IMR-90 (cell line): Measurements from ENCODE around the gene SYDE2. TPM values are rescaled to one million over a fixed set of nuclear protein-coding genes. Genes with fewer than 3 reads are reported as not detected.

ENCODE experiments used
- ATAC-seq: fragments of 200-7000 bp; cut with Tn5 transposase; 2 replicates; pipeline ENCODE4 v1.9.1; 2020; ENCODE audit warnings: low read depth, mild to moderate bottlenecking, moderate library complexity
- BruUV-seq: library from RNA; stranded (reverse); fragments of 400-500 nt; replicated peaks from 2 replicates; lab custom pipeline; 2021; lab: Mats Ljungman, UMichigan
- CTCF ChIA-PET: fragments of 300-600 bp; formaldehyde crosslinking; extraction: SDS; loops from one replicate; lab custom pipeline; 2021; ENCODE audit warnings: antibody characterized with exemption; lab: Yijun Ruan, JAX
- POLR2A ChIA-PET: fragments of 300-600 bp; sonication (Branson Sonifier 250); formaldehyde crosslinking; loops from one replicate; lab custom pipeline; 2022; ENCODE audit warnings: antibody characterized with exemption; ENCODE audit not compliant: unreplicated experiment; lab: Charles Lee
- DNase-seq: peaks from one replicate; pipeline ENCODE4 v3.0.0; 2013
- H2AFZ ChIP-seq: replicated peaks from 2 replicates; pipeline ENCODE3; 2013; ENCODE audit warnings: low read length, mild to moderate bottlenecking; ENCODE audit not compliant: poor library complexity
- H2AK5ac ChIP-seq: 2 replicates; pipeline ENCODE4 v1.6.1; 2013; ENCODE audit warnings: low read depth, low read length, inconsistent platforms
- H2AK9ac ChIP-seq: replicated peaks from 2 replicates; pipeline ENCODE3; 2013; ENCODE audit warnings: mild to moderate bottlenecking, low read depth, low read length, moderate library complexity; ENCODE audit not compliant: poor library complexity
- H2BK120ac ChIP-seq: 2 replicates; pipeline ENCODE4 v1.6.1; 2013; ENCODE audit warnings: low read depth, low read length, inconsistent platforms
- H2BK15ac ChIP-seq: 3 replicates; pipeline ENCODE4 v1.6.1; 2013; ENCODE audit warnings: low read depth, low read length, inconsistent platforms
- H2BK20ac ChIP-seq: 2 replicates; pipeline ENCODE4 v1.6.1; 2013; ENCODE audit warnings: low read depth, mild to moderate bottlenecking, inconsistent platforms, low read length, moderate library complexity
- H2BK5ac ChIP-seq: 2 replicates; pipeline ENCODE4 v1.6.1; 2013; ENCODE audit warnings: mild to moderate bottlenecking, low read depth, low read length, inconsistent platforms; ENCODE audit not compliant: poor library complexity, severe bottlenecking
- H3K14ac ChIP-seq: replicated peaks from 2 replicates; pipeline ENCODE4 v1.6.1; 2013; ENCODE audit warnings: low read depth, low read length, inconsistent platforms
- H3K18ac ChIP-seq: 2 replicates; pipeline ENCODE4 v1.6.1; 2013; ENCODE audit warnings: low read depth, low read length, control low read depth
- H3K23ac ChIP-seq: 2 replicates; pipeline ENCODE4 v1.6.1; 2013; ENCODE audit warnings: low read depth, low read length, inconsistent platforms
- H3K27ac ChIP-seq: 2 replicates; pipeline ENCODE4 v1.5.1; 2013; ENCODE audit warnings: mild to moderate bottlenecking, control low read depth, low read length; ENCODE audit not compliant: insufficient read depth
- H3K27me3 ChIP-seq: 2 replicates; pipeline ENCODE4 v1.6.1; 2013; ENCODE audit warnings: low read length; ENCODE audit not compliant: control insufficient read depth, insufficient read depth
- H3K36me3 ChIP-seq: 2 replicates; pipeline ENCODE4 v1.6.1; 2013; ENCODE audit warnings: low read length, mixed read lengths; ENCODE audit not compliant: control insufficient read depth, insufficient read depth
- H3K4ac ChIP-seq: 2 replicates; pipeline ENCODE4 v1.6.1; 2013; ENCODE audit warnings: low read depth, low read length, inconsistent platforms
- H3K4me1 ChIP-seq: 2 replicates; pipeline ENCODE4 v1.6.1; 2013; ENCODE audit warnings: low read length, mixed read lengths; ENCODE audit not compliant: control insufficient read depth, insufficient read depth
- H3K4me2 ChIP-seq: 2 replicates; pipeline ENCODE4 v1.6.1; 2013; ENCODE audit warnings: low read depth, mild to moderate bottlenecking, control low read depth, low read length, moderate library complexity
- H3K4me3 ChIP-seq: 2 replicates; pipeline ENCODE4 v1.5.1; 2013; ENCODE audit warnings: low read depth, mild to moderate bottlenecking, control low read depth, low read length, moderate library complexity; ENCODE audit not compliant: insufficient read depth
- H3K56ac ChIP-seq: 2 replicates; pipeline ENCODE4 v1.6.1; 2013; ENCODE audit warnings: low read length, inconsistent platforms; ENCODE audit not compliant: insufficient read depth; ENCODE audit errors: extremely low read depth
- H3K79me1 ChIP-seq, 2 experiments: 2 replicates each; pipeline ENCODE4 v1.6.1; 2013; ENCODE audit warnings: low read length in 2 of 2, inconsistent platforms in 1 of 2, low read depth in 1 of 2
- H3K9ac ChIP-seq: 2 replicates; pipeline ENCODE4 v1.6.1; 2013; ENCODE audit warnings: low read depth, low read length, control low read depth
- H3K9me1 ChIP-seq: 2 replicates; pipeline ENCODE4 v1.6.1; 2013; ENCODE audit warnings: low read length, inconsistent platforms; ENCODE audit not compliant: insufficient read depth
- H3K9me3 ChIP-seq: 2 replicates; pipeline ENCODE4 v1.6.1; 2013; ENCODE audit warnings: low read length; ENCODE audit not compliant: control insufficient read depth, insufficient read depth
- H4K20me1 ChIP-seq: 2 replicates; pipeline ENCODE4 v1.6.1; 2013; ENCODE audit warnings: low read length, inconsistent platforms; ENCODE audit not compliant: insufficient read depth
- H4K5ac ChIP-seq: 2 replicates; pipeline ENCODE4 v1.6.1; 2013; ENCODE audit warnings: mild to moderate bottlenecking, low read depth, low read length, control low read depth
- H4K8ac ChIP-seq, 2 experiments: 2 replicates each; pipeline ENCODE4 v1.6.1; 2013; ENCODE audit warnings: low read depth in 2 of 2, low read length in 2 of 2, control low read depth in 1 of 2, inconsistent platforms in 1 of 2
- H4K91ac ChIP-seq: 2 replicates; pipeline ENCODE4 v1.6.1; 2013; ENCODE audit warnings: low read depth, low read length, inconsistent platforms; ENCODE audit not compliant: insufficient read depth
- BHLHE40 ChIP-seq: fragments of 150-350 bp; IDR thresholded peaks from 2 replicates; pipeline ENCODE4 v1.6.1; 2016; ENCODE audit warnings: mild to moderate bottlenecking, low read depth, low read length
- CHD1 ChIP-seq: IDR thresholded peaks from 2 replicates; pipeline ENCODE4 v1.6.1; 2012; ENCODE audit warnings: low read depth, low read length, improper control_type of control experiment
- ELK1 ChIP-seq: fragments of 150-350 bp; IDR thresholded peaks from 2 replicates; pipeline ENCODE4 v1.6.1; 2016; ENCODE audit warnings: low read depth, mild to moderate bottlenecking, low read length, moderate library complexity, borderline replicate concordance
- FOS ChIP-seq: fragments of 150-350 bp; IDR thresholded peaks from 2 replicates; pipeline ENCODE4 v1.6.1; 2016; ENCODE audit warnings: low read depth, low read length
- MAFK ChIP-seq: IDR thresholded peaks from 2 replicates; pipeline ENCODE4 v1.6.1; 2012; ENCODE audit warnings: low read depth, low read length, improper control_type of control experiment
- MAZ ChIP-seq: IDR thresholded peaks from 2 replicates; pipeline ENCODE4 v1.6.1; 2012; ENCODE audit warnings: low read depth, mild to moderate bottlenecking, low read length, improper control_type of control experiment, moderate library complexity, borderline replicate concordance
- POLR2A ChIP-seq: IDR thresholded peaks from 2 replicates; pipeline ENCODE4 v1.6.1; 2012; ENCODE audit warnings: mild to moderate bottlenecking, low read depth, low read length
- RAD21 ChIP-seq: IDR thresholded peaks from 2 replicates; pipeline ENCODE4 v1.6.1; 2012; ENCODE audit warnings: low read length, improper control_type of control experiment
- RCOR1 ChIP-seq: IDR thresholded peaks from 2 replicates; pipeline ENCODE4 v1.6.1; 2012; ENCODE audit warnings: mild to moderate bottlenecking, low read length, improper control_type of control experiment; ENCODE audit not compliant: insufficient replicate concordance
- RFX5 ChIP-seq: IDR thresholded peaks from 2 replicates; pipeline ENCODE4 v1.8.0; 2012; ENCODE audit warnings: low read depth, mild to moderate bottlenecking, low read length, moderate library complexity
- SMC3 ChIP-seq: fragments of 150-350 bp; IDR thresholded peaks from 2 replicates; pipeline ENCODE4 v1.6.1; 2016; ENCODE audit warnings: low read depth, mild to moderate bottlenecking, antibody characterized with exemption, low read length, moderate library complexity
- dilution Hi-C: fragments of 300-500 bp; cut with HindIII; formaldehyde crosslinking; loops from one replicate; pipeline ENCODE4 v1.14.3; 2018; ENCODE audit warnings: low sequenced_read_pairs; ENCODE audit not compliant: unreplicated experiment
- in situ Hi-C: fragments of 300-500 bp; cut with MboI; formaldehyde crosslinking; loops from 3 replicates; pipeline ENCODE4 v1.14.3; 2019; ENCODE audit warnings: low sequenced_read_pairs, inconsistent platforms, mixed read lengths
- intact Hi-C: fragments of 100-400 bp; cut with micrococcal nuclease; formaldehyde crosslinking; loops from 2 replicates; pipeline ENCODE4 v1.10.0; 2022
- polyA plus RNA-seq, 3 experiments: library from polyadenylated mRNA; depleted of rRNA; stranded (reverse); fragments of >200 nt; gene quantifications; 2 replicates each; pipeline ENCODE4 v1.2.3, GENCODE V29; 2012; ENCODE audit warnings: low replicate concordance in 1 of 3
- total RNA-seq: library from RNA; depleted of rRNA; stranded (reverse); fragments of >200 nt; gene quantifications from 2 replicates; pipeline ENCODE4 v1.2.3, GENCODE V29; 2012
- TF ChIP-seq, protein P1 (sequence below): conservative IDR thresholded peaks from 2 replicates; pipeline ENCODE4 v1.5.1; 2012; ENCODE audit warnings: mild to moderate bottlenecking, low read depth, low read length, improper control_type of control experiment
- TF ChIP-seq, protein P2 (sequence below): fragments of 150-350 bp; IDR thresholded peaks from 2 replicates; pipeline ENCODE4 v1.6.1; 2017; ENCODE audit warnings: mild to moderate bottlenecking, antibody characterized with exemption, low read length, low read depth

SYDE2 gene
- total and polyA plus RNA-seq, 2 of the 4 experiments (the other 2 are of a cell fraction), result 1.8 to 10.0 TPM

GRCh38 chr1:85216697-85217096, 15.9 kb upstream of the SYDE2 start:
- intact Hi-C loops, result no loop called here

More at GRCh38 chr1:85216697-85217096, 15.9 kb upstream of the SYDE2 start:
- H2AK5ac ChIP-seq, result no peak overlapping the region
- no peak for ATAC-seq
- H3K4me1 ChIP-seq, result peaks cover 9% of the 10 kb centered on the region
- H3K79me1 ChIP-seq, result no peaks in the 10 kb centered on the region
- H3K14ac ChIP-seq, result no peak overlapping the region
- no peak overlapping the region for H3K27ac ChIP-seq
- H4K20me1 ChIP-seq, result no peaks in the 10 kb centered on the region
- no peak overlapping the region for H2AFZ ChIP-seq
- no TSS peak for BruUV-seq
- peaks cover 7% of the 10 kb centered on the region for H3K9me1 ChIP-seq
- H3K9ac ChIP-seq, result no peak overlapping the region
- POLR2A ChIA-PET, result no interaction called here
- H3K36me3 ChIP-seq, result no peaks in the 10 kb centered on the region
- H3K9me3 ChIP-seq, result no peaks in the 10 kb centered on the region
- no peak for DNase-seq
- no peak overlapping the region for H3K18ac ChIP-seq
- H4K91ac ChIP-seq, result no peak overlapping the region
- H3K4ac ChIP-seq, result no peak overlapping the region
- H4K5ac ChIP-seq, result no peak overlapping the region
- dilution Hi-C loops (no loop called here), in situ Hi-C loops (no loop called here)
- no peak overlapping the region for H2AK9ac ChIP-seq
- CTCF ChIA-PET, result interaction anchor here (0.9 to 1.1 kb wide), 2 partner anchors 38 to 43 kb away, joined by 3 to 5 read pairs; no protein-coding TSS in a partner anchor
- H3K4me3 ChIP-seq, result no peak overlapping the region
- no peak overlapping the region for H2BK5ac ChIP-seq
- no peak overlapping the region for H3K23ac ChIP-seq
- TF ChIP-seq POLR2A, result no peak
- no peak for TF ChIP-seq RFX5
- no peak for TF ChIP-seq MAFK
- TF ChIP-seq, protein P1, sequence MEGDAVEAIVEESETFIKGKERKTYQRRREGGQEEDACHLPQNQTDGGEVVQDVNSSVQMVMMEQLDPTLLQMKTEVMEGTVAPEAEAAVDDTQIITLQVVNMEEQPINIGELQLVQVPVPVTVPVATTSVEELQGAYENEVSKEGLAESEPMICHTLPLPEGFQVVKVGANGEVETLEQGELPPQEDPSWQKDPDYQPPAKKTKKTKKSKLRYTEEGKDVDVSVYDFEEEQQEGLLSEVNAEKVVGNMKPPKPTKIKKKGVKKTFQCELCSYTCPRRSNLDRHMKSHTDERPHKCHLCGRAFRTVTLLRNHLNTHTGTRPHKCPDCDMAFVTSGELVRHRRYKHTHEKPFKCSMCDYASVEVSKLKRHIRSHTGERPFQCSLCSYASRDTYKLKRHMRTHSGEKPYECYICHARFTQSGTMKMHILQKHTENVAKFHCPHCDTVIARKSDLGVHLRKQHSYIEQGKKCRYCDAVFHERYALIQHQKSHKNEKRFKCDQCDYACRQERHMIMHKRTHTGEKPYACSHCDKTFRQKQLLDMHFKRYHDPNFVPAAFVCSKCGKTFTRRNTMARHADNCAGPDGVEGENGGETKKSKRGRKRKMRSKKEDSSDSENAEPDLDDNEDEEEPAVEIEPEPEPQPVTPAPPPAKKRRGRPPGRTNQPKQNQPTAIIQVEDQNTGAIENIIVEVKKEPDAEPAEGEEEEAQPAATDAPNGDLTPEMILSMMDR, result no peak
- no peak for TF ChIP-seq CHD1
- TF ChIP-seq BHLHE40, result no peak
- TF ChIP-seq SMC3, result no peak
- TF ChIP-seq ELK1, result no peak
- no peak for TF ChIP-seq RCOR1
- TF ChIP-seq RAD21, result no peak
- TF ChIP-seq FOS, result no peak
- TF ChIP-seq MAZ, result no peak
- TF ChIP-seq, protein P2, sequence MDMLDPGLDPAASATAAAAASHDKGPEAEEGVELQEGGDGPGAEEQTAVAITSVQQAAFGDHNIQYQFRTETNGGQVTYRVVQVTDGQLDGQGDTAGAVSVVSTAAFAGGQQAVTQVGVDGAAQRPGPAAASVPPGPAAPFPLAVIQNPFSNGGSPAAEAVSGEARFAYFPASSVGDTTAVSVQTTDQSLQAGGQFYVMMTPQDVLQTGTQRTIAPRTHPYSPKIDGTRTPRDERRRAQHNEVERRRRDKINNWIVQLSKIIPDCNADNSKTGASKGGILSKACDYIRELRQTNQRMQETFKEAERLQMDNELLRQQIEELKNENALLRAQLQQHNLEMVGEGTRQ, result no peak
- no peak overlapping the region for H2BK120ac ChIP-seq
- H3K27me3 ChIP-seq, result no peaks in the 10 kb centered on the region
- H2BK15ac ChIP-seq, result no peak overlapping the region
- H4K8ac ChIP-seq, result no peak overlapping the region
- no peak overlapping the region for H2BK20ac ChIP-seq
- H3K56ac ChIP-seq, result no peak overlapping the region
- no peak overlapping the region for H3K4me2 ChIP-seq
